HG03097 (cell line): ENCODE data around the gene B4GALT7.
"Not testable (repeated sequence)": the region's sequence is repeated elsewhere in the genome, so short reads cannot be mapped to it uniquely, and the experiment has no call there.

Source experiments
- ATAC-seq: cut with Tn5 transposase; IDR thresholded peaks from one replicate; pipeline ENCODE4 v1.9.1; 2021; ENCODE audit not compliant: unreplicated experiment, low FRiP score

B4GALT7 gene

GRCh38 chr5:177608243-177609075 is 8.5 kb downstream of the B4GALT7 start:
- ATAC-seq = no peak

- no peak for ATAC-seq
These were observed 9.4 kb downstream of the B4GALT7 start for GRCh38 chr5:177609076-177610059.

GRCh38 chr5:177610131-177610769 is 10.3 kb downstream of the B4GALT7 start:
- ATAC-seq = no peak

GRCh38 chr5:177610770-177611445 is 11.0 kb downstream of the B4GALT7 start:
- ATAC-seq = no peak

- no peak for ATAC-seq
These were observed 11.7 kb downstream of the B4GALT7 start for GRCh38 chr5:177611446-177612214.

GRCh38 chr5:177612215-177612673 is 12.3 kb downstream of the B4GALT7 start:
- ATAC-seq = no peak

GRCh38 chr5:177620560-177620959 is 20.6 kb downstream of the B4GALT7 start:
- ATAC-seq = no peak

- not testable (repeated sequence) for ATAC-seq
These were observed 24.2 kb downstream of the B4GALT7 start for GRCh38 chr5:177624172-177624571.

GRCh38 chr5:177630186-177630585 is 30.3 kb downstream of the B4GALT7 start:
- not testable (repeated sequence) for ATAC-seq

GRCh38 chr5:177634912-177635311 is 35.0 kb downstream of the B4GALT7 start:
- not testable (repeated sequence) for ATAC-seq

- ATAC-seq = not testable (repeated sequence)
These were observed 45.5 kb downstream of the B4GALT7 start for GRCh38 chr5:177645462-177645861.

- not testable (repeated sequence) for ATAC-seq
These were observed 51.3 kb downstream of the B4GALT7 start for GRCh38 chr5:177651235-177651634.

- ATAC-seq = not testable (repeated sequence)
These were observed 57.9 kb downstream of the B4GALT7 start for GRCh38 chr5:177657846-177658245.

- ATAC-seq = not testable (repeated sequence)
These were observed 58.6 kb downstream of the B4GALT7 start for GRCh38 chr5:177658542-177658941.
